ENCODE data around the gene MTUS2.

DNA sequence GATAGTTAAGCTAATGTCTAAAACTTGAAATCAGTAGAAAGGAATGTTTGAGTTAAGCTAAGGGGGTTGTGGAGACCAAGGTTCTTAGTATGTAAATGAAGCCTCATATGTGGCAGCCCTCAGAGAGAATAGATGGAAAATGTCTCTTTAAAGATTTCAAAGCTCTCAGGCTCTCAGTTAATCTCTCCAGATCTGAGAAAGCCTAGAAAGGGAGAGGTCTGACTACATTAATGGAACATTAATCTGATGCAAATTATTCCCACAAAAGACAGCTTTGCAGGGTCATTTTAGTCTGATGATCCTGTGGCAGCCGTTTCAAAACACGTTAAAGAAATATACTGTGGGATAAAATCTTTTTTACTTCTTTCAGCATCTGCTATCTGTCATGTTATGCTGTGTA lies 508.4 kb downstream of the MTUS2 start:
- TF ChIP-seq, protein P1, sequence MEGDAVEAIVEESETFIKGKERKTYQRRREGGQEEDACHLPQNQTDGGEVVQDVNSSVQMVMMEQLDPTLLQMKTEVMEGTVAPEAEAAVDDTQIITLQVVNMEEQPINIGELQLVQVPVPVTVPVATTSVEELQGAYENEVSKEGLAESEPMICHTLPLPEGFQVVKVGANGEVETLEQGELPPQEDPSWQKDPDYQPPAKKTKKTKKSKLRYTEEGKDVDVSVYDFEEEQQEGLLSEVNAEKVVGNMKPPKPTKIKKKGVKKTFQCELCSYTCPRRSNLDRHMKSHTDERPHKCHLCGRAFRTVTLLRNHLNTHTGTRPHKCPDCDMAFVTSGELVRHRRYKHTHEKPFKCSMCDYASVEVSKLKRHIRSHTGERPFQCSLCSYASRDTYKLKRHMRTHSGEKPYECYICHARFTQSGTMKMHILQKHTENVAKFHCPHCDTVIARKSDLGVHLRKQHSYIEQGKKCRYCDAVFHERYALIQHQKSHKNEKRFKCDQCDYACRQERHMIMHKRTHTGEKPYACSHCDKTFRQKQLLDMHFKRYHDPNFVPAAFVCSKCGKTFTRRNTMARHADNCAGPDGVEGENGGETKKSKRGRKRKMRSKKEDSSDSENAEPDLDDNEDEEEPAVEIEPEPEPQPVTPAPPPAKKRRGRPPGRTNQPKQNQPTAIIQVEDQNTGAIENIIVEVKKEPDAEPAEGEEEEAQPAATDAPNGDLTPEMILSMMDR (IDR thresholded peaks at IDR 0.05; ENCODE audit: control extremely low read depth in 1 of 3, insufficient read depth in 1 of 3, low read depth in 1 of 3, low read length in 3 of 3), result no peak
- TF ChIP-seq EGR1 (IDR thresholded peaks at IDR 0.05; ENCODE audit: borderline replicate concordance, low read depth, low read length) (no peak), EP300 (IDR thresholded peaks at IDR 0.05; ENCODE audit: borderline replicate concordance in 1 of 2, low read depth in 2 of 2, low read length in 2 of 2) (no peak), EZH2 (IDR thresholded peaks at IDR 0.05; ENCODE audit: low read depth, low read length, severe bottlenecking) (no peak), ASH2L (IDR thresholded peaks at IDR 0.05; ENCODE audit: low read length) (no peak), POLR2AphosphoS5 (IDR thresholded peaks at IDR 0.05; ENCODE audit: low read depth, low read length) (no peak), E2F6 (IDR thresholded peaks at IDR 0.05) (no peak), JUN (IDR thresholded peaks at IDR 0.05; ENCODE audit: low read depth, low read length) (no peak), MAX (IDR thresholded peaks at IDR 0.05) (no peak), TBP (IDR thresholded peaks at IDR 0.05; ENCODE audit: low read depth, low read length) (no peak), PHF8 (conservative IDR thresholded peaks at IDR 0.05; ENCODE audit: low read depth, low read length) (no peak), POU5F1 (IDR thresholded peaks at IDR 0.05; ENCODE audit: low read depth, low read length) (no peak), POLR2A (IDR thresholded peaks at IDR 0.05; ENCODE audit: control extremely low read depth in 1 of 2, low read depth in 2 of 2, low read length in 2 of 2) (no peak)
- TF ChIP-seq, protein P2, sequence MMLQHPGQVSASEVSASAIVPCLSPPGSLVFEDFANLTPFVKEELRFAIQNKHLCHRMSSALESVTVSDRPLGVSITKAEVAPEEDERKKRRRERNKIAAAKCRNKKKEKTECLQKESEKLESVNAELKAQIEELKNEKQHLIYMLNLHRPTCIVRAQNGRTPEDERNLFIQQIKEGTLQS (IDR thresholded peaks at IDR 0.05; ENCODE audit: insufficient read depth, low read depth, low read length), result no peak
